Stimulated activated CD4-positive, alpha-beta T cell treated with anti-CD3 and anti-CD28 coated beads, TNF-alpha, amount 100 ng/mL, for 24 hours (primary cell): ENCODE measurements around the gene GLB1L.
"Not testable (repeated sequence)": the region's sequence is repeated elsewhere in the genome, so short reads cannot be mapped to it uniquely, and the experiment has no call there.

Experiments
- DNase-seq, 3 experiments: peaks; one replicate each; pipeline ENCODE4 v3.0.0-alpha.2; 2020; ENCODE audit warnings: low read depth in 3 of 3

Gene GLB1L

DNA sequence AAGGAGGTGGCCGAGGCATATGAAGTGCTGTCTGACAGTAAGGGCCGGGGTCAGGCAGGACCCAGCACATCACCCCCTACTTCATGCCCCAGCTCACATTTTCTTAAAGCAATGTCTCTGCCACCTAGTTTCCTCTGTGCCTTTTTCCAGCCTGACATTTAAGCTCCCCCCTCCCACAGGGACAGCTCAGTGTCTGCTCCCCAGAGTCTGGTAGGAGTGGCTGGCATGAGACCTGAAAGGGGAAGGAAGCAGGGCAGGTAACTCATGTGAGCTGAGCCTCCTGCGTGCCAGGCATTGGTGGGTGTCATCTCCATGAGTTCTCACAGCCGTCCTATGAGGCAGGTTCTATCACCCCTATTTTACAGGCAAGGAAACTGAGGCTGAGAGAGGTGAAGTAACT lies 35.4 kb upstream of the GLB1L start:
- no peak for DNase-seq

GRCh38 chr2:219279916-219280516 lies 34.8 kb upstream of the GLB1L start:
- DNase-seq, result no peak

- peak; percentile 97 to 99 (median 98) for DNase-seq
Observed at GRCh38 chr2:219279151-219279915, 34.1 kb upstream of the GLB1L start, which contains the start of gene DNAJB2. Gene DNAJB2 (plus strand): TSS chr2:219279366. CDS start chr2:219279834, 468 bp downstream.

DNA sequence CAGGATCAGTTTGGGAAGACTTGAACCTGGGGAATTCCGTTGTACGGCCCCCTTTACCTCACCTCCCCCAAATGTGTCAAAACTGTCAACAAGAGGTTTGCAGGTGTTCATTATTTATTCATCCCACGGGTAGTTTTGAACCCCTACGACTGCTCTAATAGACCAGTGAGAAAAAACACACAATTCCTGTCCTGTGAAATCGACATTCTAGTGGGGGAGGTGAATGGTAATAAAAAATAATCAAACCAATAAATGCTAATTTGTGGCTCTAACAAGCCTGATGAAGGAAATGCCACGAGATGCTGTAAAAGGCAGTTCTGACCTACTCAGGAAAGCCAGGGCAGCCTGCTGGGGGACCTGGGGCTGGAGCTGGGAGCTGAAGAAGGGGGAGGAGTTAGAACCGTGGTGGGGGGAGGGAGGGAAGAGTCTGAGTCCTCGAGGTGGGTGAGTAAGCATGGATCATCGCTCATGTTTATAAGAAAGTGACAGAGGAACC lies 33.5 kb upstream of the GLB1L start:
- DNase-seq, result no peak

DNA sequence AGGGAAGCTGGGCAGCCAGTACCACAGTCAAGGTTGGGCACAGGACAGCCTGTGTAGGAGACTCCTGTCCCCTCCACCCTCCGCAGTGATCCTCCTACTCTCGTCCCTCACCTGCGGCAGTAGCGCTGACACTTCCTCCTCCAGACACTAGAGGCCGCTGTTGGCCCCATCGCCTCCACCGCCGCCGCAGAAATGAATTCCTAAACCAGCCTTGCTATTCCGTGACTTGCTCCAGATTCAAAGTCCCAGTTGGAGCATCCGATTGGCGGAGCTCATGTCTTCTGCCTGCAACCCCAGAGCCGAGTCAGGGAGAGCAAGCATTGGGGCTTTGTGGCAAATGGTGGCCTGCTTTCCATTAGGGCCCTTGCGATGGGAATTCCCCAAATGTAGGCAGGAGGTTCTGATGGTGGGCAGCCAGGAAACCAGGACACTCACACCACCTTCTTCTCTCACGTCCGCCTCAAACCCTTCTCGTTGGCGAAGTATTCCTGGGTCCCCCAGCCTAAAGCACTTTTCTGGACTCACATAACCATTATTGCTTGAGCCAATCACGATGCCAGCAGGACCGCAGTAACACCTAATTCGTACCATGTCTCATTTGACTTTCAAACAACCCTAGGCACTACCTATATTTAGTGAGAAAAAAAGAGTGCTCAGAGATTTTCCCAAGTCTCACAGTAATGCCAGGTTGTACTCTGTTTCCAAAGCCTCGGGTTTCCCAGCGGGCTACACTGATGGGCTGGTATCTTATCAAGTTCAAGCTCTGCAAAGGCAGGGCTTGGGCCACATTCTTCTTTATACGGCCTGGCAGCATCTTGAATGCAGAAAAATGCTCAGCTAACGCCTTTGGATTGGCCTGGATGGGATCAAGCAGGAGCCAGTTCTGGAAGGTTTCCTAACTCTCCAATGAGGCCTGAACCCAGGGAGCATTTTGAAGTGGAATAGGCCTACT lies 32.7 kb upstream of the GLB1L start:
- DNase-seq, result peak; percentile 52 to 71 (median 64)

DNA sequence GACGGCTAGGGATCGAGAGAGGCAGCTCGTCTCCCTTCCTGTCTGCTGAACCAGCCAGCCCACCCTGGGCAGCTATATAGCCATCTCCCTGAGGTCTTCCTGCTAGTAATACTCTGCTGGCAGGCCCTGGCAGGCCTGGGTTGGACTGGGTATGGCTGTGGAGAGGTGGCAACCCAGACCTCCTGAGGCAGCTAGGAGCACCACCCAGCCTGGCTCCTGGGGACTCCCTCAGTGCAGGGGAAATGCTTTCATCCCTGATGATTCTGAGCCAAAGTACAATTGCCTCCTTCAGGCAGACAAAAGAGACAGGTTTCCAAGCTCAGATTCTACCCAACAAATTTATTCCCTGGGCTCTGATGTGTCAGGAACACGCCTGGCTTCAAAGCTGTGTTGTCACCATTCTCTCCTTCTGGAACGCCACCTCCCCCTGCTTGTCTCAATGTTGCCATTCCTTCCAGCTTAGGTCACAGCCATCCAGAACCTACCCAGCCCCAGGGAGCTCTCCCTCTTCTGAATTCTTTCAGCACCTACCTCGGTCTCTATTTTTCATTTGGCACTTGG lies 29.2 kb upstream of the GLB1L start:
- DNase-seq, result no peak

GRCh38 chr2:219273937-219274336 lies 28.7 kb upstream of the GLB1L start:
- DNase-seq, result no peak

GRCh38 chr2:219272995-219273394 lies 27.8 kb upstream of the GLB1L start:
- no peak for DNase-seq

- no peak for DNase-seq
Observed at GRCh38 chr2:219272356-219272755, 27.1 kb upstream of the GLB1L start.

DNA sequence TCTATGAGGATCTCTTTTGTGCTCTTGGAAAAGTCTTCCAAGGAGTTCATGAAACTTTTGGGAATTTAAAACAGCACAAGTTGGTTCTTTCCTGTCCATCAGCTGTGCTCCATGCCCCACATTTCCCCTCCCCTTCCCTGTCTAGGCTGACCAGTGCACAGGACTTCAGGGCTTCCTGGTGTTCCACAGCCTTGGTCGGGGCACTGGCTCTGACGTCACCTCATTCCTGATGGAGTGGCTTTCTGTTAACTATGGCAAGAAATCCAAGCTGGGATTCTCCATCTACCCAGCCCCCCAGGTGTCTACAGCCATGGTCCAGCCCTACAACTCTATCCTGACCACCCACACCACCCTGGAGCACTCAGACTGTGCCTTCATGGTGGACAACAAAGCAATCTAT lies 25.8 kb upstream of the GLB1L start:
- DNase-seq, result no peak

- no peak for DNase-seq
Observed at GRCh38 chr2:219270055-219270372, 24.8 kb upstream of the GLB1L start.

- no peak for DNase-seq
Observed at GRCh38 chr2:219269362-219270054, 24.3 kb upstream of the GLB1L start.

DNA sequence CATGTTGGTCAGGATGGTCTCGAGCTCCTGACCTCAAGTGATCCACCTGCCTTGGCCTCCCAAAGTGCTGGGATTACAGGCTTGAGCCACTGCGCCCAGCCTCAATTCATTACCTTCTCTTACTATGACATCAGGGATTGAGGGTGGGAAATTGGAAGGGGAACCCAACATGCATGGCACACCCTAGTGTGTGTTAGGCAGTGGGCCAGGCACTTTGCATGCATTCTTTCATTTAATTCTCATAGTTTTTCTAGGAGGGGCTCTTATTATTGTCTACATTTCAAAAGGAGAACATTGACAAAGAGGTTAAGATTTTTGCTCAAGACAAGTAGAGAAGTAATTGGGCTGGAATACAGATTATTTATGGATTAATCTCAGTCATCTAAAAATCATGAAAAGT lies 23.1 kb upstream of the GLB1L start:
- DNase-seq, result no peak

- DNase-seq, result no peak
Observed at GRCh38 chr2:219266886-219267285, 21.6 kb upstream of the GLB1L start.

DNA sequence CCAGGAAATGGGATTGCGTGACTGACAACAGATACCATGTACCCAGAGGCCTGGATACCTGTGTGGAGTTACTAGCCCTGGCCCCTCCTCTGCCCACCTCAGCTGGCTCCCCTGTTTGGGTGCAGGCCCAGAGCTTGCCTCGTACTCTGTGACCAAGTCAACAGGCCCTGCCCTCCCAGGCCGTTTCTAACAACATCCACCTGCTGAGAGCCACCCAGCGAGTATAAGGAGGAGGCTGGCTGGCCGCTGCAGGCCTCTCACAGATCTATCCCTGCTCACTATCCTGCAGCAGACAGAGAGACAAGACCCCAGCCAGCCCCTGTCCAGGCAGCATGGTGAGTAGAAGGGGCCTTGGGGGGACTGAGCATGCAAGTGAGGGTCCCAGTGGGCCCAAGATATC lies 21.0 kb upstream of the GLB1L start:
- no peak for DNase-seq

DNA sequence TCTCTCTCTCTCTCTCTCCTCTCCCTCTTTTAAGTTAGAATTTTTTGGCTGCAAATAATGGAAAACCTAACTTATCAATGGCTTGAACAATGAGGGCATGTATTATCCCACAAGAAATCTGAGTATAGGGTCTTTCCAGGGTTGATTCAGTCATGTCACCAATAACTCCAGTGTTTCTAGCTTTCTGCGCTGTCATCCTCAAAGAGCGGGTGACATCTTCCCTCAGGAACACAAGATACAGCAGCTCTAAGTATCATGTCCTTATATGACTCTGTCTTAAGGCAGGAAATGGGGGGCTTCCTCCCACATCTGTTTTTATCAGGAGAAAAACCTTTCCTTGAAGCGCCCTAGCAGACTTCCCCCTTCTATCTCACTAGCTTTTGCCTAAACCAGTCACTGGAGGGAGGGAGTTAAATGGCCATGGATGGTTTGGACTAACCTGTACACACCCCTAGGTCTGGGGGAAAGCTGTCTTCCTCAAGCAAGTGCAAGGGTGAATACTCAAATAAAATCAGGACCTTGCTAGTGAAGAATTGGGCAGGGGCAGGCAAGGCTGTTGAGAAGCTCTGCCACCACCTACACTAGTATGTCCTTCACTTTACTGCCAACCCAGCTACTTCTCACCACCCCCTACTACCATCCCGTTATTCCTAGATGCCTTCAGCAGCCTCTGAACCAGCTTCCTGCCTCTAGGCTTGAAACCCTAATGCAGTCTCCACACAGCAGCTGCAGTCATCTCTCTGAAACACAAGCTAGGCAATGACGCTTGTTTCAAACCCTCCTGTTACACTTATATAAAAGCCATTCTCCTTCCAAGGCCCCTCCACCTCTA lies 16.0 kb upstream of the GLB1L start:
- DNase-seq, result no peak

DNA sequence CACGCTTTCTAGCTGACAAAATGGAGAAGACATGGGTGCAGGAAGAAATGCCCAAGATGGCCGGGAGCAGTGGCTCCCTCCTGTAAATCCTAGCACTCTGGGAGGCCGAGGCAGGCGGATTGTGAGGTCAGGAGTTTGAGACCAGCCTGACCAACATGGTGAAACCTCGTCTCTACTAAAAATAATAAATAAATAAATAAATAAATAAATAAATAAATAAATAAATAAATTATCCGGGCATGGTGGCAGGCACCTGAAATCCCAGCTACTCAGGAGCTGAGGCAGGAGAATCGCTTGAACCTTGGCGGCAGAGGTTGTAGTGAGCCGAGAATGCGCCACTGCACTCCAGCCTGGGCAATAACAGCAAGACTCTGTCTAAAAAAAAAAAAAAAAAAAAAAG lies 13.7 kb upstream of the GLB1L start:
- DNase-seq, result not testable (repeated sequence)

GRCh38 chr2:219254590-219255201 lies 9.5 kb upstream of the GLB1L start:
- DNase-seq, result peak in 1 of 3 experiments; percentile 32

GRCh38 chr2:219253753-219254589 lies 8.7 kb upstream of the GLB1L start, which contains the start of gene TUBA4A:
Gene TUBA4A (minus strand): TSS chr2:219253918. CDS start chr2:219253858, 60 bp downstream.
- DNase-seq, result peak; percentile 77 to 91 (median 81)
